HG03159 (cell line): ENCODE results near the gene PANK4.
A peak's percentile ranks its signal among the peaks of the same experiment; 100 is the strongest.

ENCODE experiments used
- ATAC-seq: cut with Tn5 transposase; IDR thresholded peaks from one replicate; pipeline ENCODE4 v1.9.1; 2021; ENCODE audit warnings: mild to moderate bottlenecking, moderate library complexity; ENCODE audit not compliant: unreplicated experiment

PANK4 gene

DNA sequence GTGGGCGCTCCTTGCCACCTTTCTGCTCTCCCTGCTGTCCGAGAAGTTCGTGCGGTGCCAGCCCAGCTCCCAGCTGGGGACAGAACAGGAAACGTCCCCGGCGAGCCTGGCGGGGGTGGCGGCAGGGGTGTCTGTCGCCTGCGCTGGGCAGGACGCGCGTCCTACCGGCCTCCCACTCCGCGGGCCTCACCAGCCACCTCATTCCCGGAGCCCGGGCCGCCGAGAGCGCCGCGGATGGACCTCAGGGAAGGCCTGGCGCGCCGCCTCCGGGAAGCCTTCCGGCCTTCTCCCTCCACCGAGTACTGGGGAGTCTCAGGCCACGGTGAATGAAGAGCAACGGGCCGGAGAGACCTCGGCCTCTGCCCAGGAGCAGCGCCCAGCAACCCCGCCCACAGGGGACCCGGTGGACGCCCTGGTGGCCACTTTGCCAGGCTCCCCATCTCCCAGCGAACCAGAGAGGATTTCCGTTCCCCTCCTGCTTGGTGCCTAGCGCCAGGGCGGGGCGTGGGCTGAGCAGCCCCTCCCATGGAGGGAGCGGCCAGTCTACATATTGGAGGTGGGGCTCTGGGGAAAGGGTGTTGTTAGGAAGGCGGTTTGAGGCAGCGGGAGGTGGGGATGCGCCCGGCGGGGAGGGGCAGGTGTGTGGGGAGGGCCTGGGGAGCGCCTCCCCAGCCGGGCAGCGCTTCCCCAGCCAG is 20.3 kb upstream of the PANK4 start:
- ATAC-seq: peak; percentile 37

GRCh38 chr1:2545754-2546514 is 19.5 kb upstream of the PANK4 start:
- ATAC-seq: peak; percentile 41

DNA sequence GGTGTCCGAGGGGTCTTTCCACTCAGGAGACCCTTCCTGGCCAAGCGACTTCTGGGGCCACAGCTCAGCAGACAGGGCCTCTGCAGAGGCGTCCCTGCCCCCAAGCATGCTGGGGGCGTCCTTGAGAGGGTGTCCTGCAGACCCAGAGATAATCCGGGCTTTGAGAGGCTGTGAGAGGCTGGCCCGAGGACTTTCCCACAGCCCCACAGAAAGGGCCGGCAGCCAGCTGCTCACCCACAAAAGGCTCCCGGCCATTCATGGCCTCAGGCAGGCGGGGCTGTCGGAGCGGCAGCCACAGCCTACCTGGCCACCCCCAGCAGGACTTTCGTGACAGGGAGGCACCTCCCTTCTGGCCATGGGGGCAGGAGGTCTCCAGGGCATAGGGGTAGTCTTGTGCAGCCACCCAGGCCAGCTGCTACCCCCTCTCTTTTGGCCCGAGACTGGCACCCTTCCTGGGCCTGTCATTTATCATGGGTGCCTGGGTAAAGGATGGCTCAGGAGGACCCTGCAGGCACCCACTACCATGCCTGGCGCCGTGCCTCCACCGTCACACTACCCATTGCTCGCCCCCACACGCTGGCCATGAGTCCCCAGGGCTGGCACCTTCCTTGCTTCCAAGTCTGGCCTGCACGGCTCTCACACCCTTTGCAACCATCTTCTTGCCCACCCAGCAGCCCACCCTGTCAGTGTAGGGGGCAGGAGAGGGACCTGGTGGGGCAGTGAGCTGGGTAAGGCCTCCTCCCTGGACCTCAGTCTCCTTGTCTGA is 18.7 kb upstream of the PANK4 start:
- no peak for ATAC-seq

- no peak for ATAC-seq
These were observed 17.9 kb upstream of the PANK4 start for GRCh38 chr1:2544093-2544874.

GRCh38 chr1:2543543-2544092 is 17.2 kb upstream of the PANK4 start:
- ATAC-seq: no peak

GRCh38 chr1:2542246-2542915 is 16.0 kb upstream of the PANK4 start:
- no peak for ATAC-seq

DNA sequence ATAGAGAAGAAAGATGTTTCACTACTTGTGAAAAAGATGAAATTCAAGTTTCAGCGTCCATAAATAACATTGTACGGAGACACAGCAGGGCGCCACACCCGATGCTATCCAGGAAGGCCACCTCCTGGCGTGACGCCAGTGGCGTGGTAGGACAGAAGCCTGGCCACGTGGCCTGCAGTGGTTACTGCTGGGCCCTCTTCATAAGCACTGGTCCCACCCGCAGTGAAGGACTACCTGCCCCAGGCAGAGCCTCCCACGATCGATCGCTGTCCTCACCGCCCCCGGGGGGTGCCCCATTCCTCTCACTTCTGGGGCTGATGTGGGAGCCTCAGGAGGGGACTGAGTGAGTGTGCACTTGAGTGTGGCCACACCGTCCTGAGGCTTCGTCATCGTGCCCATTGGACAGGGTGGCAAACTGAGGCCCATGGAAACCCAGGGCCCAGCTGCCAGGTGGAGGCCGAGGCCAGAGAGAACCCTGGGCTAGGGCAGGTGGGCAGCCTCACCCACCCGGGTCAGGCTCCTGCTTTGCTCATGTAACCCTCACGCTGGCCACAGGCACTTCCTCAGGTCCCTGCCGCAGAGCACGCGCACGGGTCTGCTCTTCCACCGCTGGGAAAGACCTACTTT is 15.3 kb upstream of the PANK4 start:
- ATAC-seq: no peak

GRCh38 chr1:2540816-2541492 is 14.6 kb upstream of the PANK4 start:
- ATAC-seq: no peak

- no peak for ATAC-seq
These were observed 13.0 kb upstream of the PANK4 start for GRCh38 chr1:2539312-2539907.

- ATAC-seq: no peak
These were observed 12.5 kb upstream of the PANK4 start for GRCh38 chr1:2538872-2539271.

DNA sequence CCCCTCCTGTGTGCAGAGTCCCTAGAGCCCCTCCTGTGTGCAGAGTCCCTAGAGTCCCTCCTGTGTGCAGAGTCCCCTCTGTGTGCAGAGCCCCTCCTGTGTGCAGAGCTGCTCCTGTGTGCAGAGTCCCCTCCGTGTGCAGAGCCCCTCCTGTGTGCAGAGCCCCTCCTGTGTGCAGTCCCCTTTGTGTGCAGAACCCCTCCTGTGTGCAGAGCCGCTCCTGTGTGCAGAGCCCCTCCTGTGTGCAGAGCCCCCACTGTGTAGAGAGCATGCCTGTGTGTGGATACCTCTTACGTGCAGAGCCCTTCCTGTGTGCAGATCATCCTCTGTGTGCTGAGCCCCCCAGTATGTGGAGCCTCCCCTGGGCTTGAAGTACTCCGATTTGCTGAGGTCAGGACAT is 12.0 kb upstream of the PANK4 start:
- ATAC-seq: no peak

- no peak for ATAC-seq
These were observed 11.4 kb upstream of the PANK4 start for GRCh38 chr1:2537784-2538115.

- ATAC-seq: no peak
These were observed 9.6 kb upstream of the PANK4 start for GRCh38 chr1:2535981-2536380.

DNA sequence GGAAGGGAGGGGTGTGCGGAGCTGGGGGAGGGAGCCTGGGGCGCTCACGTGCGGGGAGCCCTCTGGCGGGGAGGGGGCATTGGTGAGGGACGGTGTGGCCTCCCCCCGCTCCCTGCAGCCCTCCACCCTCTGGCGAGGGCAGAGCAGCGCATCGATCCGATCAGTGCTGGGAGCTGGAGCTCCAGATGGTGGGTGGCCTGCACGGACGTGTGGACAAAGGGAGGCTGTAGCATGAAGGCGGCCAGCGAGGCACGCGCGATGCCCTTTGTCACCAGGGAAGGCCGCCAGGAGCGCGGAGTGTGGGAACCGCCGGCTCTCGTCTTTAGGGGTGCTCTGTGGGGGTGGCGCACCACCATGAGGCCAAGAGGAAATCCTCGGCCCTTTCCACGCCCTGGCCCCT is 9.1 kb upstream of the PANK4 start:
- ATAC-seq: no peak

GRCh38 chr1:2534687-2535441 is 8.5 kb upstream of the PANK4 start:
- no peak for ATAC-seq

DNA sequence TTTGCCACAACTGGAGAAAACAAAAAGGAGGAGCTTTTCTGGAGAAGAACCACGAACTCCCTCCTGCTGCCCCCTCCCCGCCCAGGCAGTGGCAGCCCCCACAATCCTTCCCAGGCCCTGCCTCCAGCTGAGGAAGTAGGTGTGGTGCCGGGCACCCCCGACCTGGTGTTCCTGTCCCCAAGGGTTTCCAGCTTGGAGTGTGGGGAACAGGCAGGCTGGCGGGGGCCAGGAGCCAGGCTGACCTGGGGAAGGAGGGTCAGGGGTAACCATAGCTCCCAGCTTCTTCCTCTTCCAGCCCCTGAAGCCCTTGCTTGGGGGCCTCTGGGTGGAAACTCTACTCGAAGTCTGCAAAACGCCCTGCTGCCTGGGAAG is 7.9 kb upstream of the PANK4 start:
- ATAC-seq: no peak

- ATAC-seq: no peak
These were observed 7.0 kb upstream of the PANK4 start for GRCh38 chr1:2533365-2533764.

- ATAC-seq: no peak
These were observed 6.2 kb upstream of the PANK4 start for GRCh38 chr1:2532485-2533160.
